Effector memory CD4-positive, alpha-beta T cell (primary cell): ENCODE measurements around the gene KATNB1.

ENCODE experiments used
- DNase-seq, 3 donors: peaks; one replicate each; pipeline ENCODE4 v3.0.0-alpha.2; 2020
- H3K27ac ChIP-seq: 2 replicates; pipeline ENCODE4 v1.7.0; 2013; ENCODE audit warnings: mild to moderate bottlenecking, low read length, moderate library complexity; ENCODE audit not compliant: insufficient read depth, poor library complexity, severe bottlenecking
- H3K27me3 ChIP-seq: replicated peaks from 2 replicates; pipeline ENCODE4 v1.7.0; 2013; ENCODE audit warnings: mild to moderate bottlenecking, low read length; ENCODE audit not compliant: insufficient read depth, control insufficient read depth, poor library complexity, severe bottlenecking
- H3K36me3 ChIP-seq: 2 replicates; pipeline ENCODE4 v1.7.0; 2013; ENCODE audit warnings: mild to moderate bottlenecking, low read length, moderate library complexity; ENCODE audit not compliant: control insufficient read depth, insufficient read depth
- H3K4me1 ChIP-seq: 2 replicates; pipeline ENCODE4 v1.7.0; 2013; ENCODE audit warnings: low read length, mild to moderate bottlenecking; ENCODE audit not compliant: control insufficient read depth, insufficient read depth, poor library complexity, severe bottlenecking
- H3K4me3 ChIP-seq: 2 replicates; pipeline ENCODE4 v1.7.0; 2013; ENCODE audit warnings: low read length, low read depth, mild to moderate bottlenecking; ENCODE audit not compliant: insufficient read depth, poor library complexity, severe bottlenecking
- H3K9me3 ChIP-seq: 2 replicates; pipeline ENCODE4 v1.7.0; 2013; ENCODE audit warnings: mild to moderate bottlenecking, low read length, moderate library complexity; ENCODE audit not compliant: control insufficient read depth

KATNB1 gene

DNA sequence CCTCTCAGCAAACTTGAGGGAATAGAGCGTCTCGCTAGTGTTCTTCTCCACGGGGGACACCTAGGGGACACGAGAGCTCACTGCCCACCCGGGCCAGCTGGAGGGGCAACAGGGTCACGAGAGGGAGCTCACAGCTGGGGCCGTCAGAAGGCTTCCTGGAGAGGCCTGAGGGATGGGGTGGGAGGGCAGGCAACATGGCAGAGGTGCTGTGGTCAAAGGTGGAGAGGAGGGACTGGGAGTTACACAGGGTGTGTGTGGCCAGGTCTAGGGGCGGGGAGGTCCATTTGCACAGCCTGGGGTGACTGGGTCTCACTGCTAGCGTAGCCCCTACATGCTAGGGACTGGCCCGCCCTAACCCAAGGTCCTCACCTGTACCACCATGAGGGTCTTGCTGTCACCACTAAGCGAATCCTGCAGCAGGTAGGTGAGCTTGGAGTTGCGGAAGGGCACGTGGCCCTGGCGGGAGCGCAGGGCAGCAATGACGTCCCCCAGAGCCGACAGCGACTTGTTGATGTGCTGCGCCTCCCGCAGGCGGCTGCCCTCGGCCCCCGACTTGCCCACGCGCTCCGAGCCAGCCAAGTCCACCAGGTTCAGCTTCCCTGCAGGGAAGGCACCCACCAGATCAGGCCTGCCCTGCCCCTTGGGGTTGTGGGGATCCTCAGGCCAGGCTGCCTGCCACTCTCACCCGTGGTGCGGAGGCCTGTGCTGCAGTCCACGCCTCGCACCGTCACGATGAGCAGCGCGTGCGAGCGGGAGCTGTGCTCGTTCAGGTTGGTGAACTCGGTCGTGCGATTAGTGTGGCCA lies 25.0 kb downstream of the KATNB1 start:
- Histone ChIP-seq H3K36me3 (peaks cover 3% of the 10 kb centered on the region), H3K27me3 (no peaks in the 10 kb centered on the region), H3K4me1 (peaks cover 3% of the 10 kb centered on the region), H3K4me3 (no peak overlapping the region), H3K9me3 (no peaks in the 10 kb centered on the region), H3K27ac (no peak overlapping the region)
- DNase-seq: no peak

DNA sequence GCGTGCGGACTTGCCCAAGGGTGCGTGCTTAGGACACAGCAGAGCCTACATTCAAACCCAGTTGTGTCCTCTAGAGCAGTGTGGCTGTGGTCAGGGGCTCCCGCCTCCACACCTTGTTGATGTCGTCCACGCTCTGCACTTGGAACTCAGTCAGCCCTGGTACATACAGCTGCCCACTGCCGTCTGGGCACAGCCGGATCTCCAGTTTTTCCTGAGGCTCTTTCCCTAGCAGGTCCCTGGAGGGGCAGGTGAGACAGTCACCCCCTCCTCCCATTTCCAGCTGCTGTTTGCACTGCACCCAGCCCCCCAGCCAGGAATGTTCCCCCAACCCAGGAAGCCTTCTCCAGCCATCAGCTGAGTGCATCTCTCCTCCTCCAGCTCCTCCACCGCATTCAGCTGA lies 25.7 kb downstream of the KATNB1 start:
- H3K36me3 ChIP-seq: no peaks in the 10 kb centered on the region
- H3K27me3 ChIP-seq: no peaks in the 10 kb centered on the region
- no peak overlapping the region for H3K27ac ChIP-seq
- no peak for DNase-seq
- no peak overlapping the region for H3K4me3 ChIP-seq
- H3K9me3 ChIP-seq: no peaks in the 10 kb centered on the region
- H3K4me1 ChIP-seq: peaks cover 3% of the 10 kb centered on the region

DNA sequence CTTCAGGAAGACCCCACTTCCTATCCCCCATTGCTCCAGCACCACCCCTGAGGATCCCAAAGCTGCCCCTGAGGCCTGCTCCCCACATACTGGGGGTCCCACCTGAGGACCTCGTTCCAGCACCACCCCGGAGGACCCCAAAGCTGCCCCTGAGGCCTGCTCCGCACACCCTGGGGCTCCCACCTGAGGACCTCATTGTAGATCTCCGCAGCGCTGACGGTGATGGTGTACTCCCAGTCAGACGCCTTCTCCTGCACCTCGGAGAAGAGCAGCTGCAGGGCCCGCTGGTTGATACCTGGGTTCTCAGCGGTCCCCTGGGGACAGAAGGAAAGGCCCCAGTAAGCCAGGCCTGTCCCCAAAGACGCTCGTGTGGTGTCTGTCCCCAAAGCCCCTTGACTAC lies 26.4 kb downstream of the KATNB1 start:
- DNase-seq: no peak
- H3K9me3 ChIP-seq: no peaks in the 10 kb centered on the region
- peaks cover 3% of the 10 kb centered on the region for H3K4me1 ChIP-seq
- no peak overlapping the region for H3K4me3 ChIP-seq
- no peaks in the 10 kb centered on the region for H3K27me3 ChIP-seq
- no peaks in the 10 kb centered on the region for H3K36me3 ChIP-seq
- no peak overlapping the region for H3K27ac ChIP-seq

DNA sequence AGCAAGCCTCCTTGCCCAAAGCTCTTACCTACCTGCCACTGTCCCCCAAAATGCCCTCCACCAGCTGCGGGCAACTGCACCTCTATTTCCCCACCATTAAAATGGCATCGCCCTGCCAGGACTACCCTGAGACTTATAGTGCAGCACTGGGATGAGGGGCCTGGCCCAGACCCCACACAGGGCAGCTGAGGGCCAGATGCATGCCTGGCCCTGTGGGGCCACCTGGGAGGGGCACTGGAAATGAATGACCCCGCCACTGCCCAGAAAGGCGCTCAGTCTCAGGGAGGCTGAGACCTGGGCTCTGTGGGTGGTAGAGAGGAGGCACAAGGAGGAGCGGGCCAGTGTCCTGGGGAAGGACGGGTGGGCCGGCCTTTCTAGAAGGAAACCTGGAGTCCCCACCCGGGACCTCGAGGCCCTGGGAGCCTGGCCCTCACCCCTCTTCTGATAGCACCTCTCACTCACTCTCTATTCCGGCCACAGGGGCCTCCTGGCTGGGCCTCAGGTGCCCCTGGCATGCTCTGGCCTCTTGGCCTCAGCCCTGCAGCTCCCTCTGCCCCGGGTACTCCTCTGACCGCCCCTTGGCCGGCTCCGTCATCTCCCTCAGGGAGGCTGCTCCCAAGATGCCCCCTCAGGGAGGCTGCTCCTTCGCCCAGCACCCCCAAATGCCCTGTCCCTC lies 26.9 kb downstream of the KATNB1 start:
- H3K9me3 ChIP-seq: no peaks in the 10 kb centered on the region
- H3K27me3 ChIP-seq: no peaks in the 10 kb centered on the region
- H3K4me3 ChIP-seq: no peak overlapping the region
- DNase-seq: no peak
- H3K4me1 ChIP-seq: no peaks in the 10 kb centered on the region
- no peak overlapping the region for H3K27ac ChIP-seq
- H3K36me3 ChIP-seq: no peaks in the 10 kb centered on the region

DNA sequence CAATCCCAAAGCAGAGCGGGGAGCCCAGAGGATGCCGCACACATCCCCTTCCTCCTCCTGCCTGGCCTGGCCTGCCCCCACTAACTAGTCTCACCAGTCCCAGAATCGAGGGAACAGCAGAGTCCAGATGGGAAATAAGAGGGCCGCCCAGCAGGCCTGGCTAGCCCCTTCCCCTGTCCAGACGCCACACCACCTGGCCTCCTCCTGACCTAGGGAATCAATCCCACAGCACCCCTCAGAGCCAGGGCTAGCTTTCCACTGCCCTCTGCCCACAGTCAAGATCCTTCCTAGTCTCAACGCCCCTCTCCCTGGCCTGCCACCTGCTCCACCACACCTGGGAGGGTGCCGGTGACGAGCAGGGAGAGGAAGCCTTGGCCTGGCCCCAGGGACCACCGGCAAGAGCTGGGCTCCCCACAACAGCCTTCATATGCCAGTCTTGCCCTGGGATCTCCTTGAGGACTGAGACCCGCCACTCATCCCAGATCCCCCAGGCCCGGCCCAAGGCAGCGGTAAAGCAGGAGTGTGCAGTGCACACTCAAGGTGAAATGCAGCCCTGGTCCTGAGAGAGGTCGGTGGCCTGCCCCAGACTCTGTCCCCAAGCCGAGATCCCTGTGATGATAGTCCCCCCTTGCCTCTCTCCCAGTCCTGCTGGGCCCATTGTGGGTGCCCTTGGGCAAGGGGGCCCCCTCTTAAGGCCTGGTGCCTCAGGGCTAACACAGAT lies 27.9 kb downstream of the KATNB1 start:
- H3K27me3 ChIP-seq: no peaks in the 10 kb centered on the region
- H3K4me1 ChIP-seq: no peaks in the 10 kb centered on the region
- DNase-seq: no peak
- no peak overlapping the region for H3K27ac ChIP-seq
- no peaks in the 10 kb centered on the region for H3K9me3 ChIP-seq
- H3K36me3 ChIP-seq: no peaks in the 10 kb centered on the region
- H3K4me3 ChIP-seq: no peak overlapping the region

DNA sequence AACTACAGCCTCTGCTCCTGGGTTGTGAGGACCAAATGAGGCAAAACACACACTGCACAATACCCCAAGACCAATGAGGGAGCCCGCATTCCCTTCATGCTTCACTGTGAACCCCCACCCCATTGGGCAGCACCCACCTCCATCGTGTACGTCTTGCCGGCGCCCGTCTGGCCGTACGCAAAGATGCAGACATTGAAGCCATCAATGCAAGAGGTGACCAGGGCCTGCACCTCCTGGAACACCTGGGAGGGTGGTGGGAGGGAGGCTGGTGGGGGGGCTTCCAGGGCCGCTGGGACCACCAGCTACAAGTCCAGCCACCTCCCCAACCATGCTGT lies 28.4 kb downstream of the KATNB1 start:
- H3K36me3 ChIP-seq: no peaks in the 10 kb centered on the region
- no peaks in the 10 kb centered on the region for H3K4me1 ChIP-seq
- no peaks in the 10 kb centered on the region for H3K27me3 ChIP-seq
- H3K4me3 ChIP-seq: no peak overlapping the region
- no peak for DNase-seq
- no peak overlapping the region for H3K27ac ChIP-seq
- no peaks in the 10 kb centered on the region for H3K9me3 ChIP-seq

DNA sequence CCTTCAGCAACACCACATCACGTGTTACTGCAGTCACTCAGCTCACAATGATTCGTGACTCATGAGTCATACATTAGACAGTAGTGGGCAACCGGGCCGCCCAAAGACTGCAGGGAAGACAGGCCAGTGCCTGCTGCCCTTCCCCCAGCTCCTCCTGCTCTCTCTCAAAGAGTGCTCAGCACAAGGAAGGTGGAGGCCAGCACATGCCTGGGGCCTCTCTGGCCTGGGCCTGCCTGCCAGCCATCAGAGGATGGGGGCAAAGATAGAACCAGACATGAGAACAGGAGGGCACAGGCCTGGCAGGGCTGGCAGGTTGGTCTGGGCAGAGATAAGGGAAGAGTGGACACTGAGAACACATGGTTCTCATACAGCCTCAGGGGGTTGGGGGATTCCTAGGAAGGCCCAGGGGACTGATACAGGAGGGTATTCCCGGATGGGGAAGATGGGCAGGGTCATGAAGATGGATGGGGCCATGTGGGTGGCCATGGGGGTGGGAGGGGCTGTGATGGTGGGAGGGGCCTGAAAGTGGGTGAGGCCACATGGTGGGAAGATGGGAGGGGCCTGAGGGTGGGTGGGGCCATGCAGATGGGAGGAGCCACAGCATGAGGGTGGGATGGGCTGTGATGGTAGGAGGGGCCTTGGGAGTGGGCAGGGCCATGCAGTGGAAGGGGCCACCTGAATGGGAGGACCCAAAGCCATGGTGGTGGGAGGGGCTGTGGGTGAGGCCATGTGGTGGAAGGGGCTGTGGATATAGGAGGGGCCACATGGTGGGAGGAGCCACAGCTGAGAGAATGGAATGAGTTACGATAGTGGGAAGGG lies 29.0 kb downstream of the KATNB1 start:
- Histone ChIP-seq H3K27ac (no peak overlapping the region), H3K9me3 (no peaks in the 10 kb centered on the region), H3K4me3 (no peak overlapping the region), H3K27me3 (no peaks in the 10 kb centered on the region), H3K4me1 (no peaks in the 10 kb centered on the region), H3K36me3 (no peaks in the 10 kb centered on the region)
- DNase-seq: peak in 2 of 3 donors; percentile 23 to 37

DNA sequence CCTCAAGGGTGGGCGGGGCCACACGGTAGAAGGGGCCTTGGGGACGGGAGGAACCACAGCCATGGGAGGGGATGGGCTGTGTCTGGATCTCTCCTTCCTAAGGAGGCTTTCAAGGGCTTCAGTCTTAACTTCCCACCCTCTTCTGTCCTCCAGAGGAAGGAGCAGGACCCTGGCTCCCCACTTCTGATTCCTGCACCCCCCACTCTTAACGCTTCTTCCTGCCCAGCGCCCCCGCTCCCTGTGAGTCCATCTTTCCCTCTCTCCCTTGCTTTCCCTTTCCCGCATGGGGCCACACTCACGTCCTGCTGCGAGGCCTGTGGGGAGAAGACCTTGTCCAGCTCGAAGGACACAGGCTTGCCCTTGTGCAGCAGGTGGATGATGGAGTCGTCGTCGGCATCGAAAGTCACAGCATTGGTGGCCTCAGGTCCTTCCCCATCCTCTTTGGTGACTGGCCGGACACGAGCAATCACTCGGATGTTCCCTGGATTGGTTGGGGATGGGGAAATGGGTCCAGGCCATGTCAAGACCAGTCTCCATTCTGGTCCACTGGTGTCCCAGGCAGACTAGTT lies 29.7 kb downstream of the KATNB1 start:
- no peaks in the 10 kb centered on the region for H3K4me1 ChIP-seq
- no peaks in the 10 kb centered on the region for H3K36me3 ChIP-seq
- no peak overlapping the region for H3K27ac ChIP-seq
- no peaks in the 10 kb centered on the region for H3K27me3 ChIP-seq
- H3K9me3 ChIP-seq: no peaks in the 10 kb centered on the region
- no peak overlapping the region for H3K4me3 ChIP-seq
- no peak for DNase-seq

DNA sequence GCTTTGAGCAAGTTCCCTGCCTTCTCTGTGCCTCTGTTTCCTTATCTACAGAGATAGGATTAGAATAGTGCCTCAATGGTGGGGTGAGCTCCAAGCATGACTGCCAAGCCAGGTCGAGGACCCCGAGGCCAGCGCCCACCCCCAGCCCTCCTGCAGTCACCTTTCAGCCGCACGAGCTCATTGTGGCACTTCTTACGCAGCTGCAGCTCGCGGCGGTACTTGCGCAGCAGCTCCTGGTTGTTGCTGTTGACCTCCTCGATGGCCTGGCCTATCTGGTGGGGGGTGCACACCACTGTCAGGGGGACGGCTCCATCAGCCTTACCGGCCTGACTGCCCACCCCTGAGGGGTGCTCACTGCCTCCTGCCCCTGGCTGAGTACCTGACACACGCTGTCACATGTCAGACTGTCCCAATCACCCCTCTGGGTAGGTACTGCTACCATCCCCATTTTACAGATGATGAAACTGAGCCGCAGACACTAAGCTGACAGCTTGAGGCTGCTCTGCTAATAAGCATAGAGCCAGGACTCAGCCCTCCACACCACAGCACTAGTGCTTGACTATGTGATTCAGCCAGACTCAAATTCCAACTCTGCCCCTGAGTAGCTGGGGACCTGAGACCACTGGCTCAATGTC lies 31.3 kb downstream of the KATNB1 start:
- H3K36me3 ChIP-seq: no peaks in the 10 kb centered on the region
- DNase-seq: no peak
- H3K27me3 ChIP-seq: no peaks in the 10 kb centered on the region
- H3K27ac ChIP-seq: no peak overlapping the region
- H3K4me1 ChIP-seq: no peaks in the 10 kb centered on the region
- H3K4me3 ChIP-seq: no peak overlapping the region
- no peaks in the 10 kb centered on the region for H3K9me3 ChIP-seq
